Mammary epithelial cell (primary cell): ENCODE data around the gene FKBP15.

Experiments
- CTCF ChIP-seq, 2 donors: IDR thresholded peaks in 1 of 2; conservative IDR thresholded peaks in 1 of 2; 2 replicates each; pipeline ENCODE4 v1.5.1; 2011 to 2012; ENCODE audit warnings: inconsistent platforms in 2 of 2, low read length in 2 of 2, mild to moderate bottlenecking in 2 of 2, control low read depth in 1 of 2, low read depth in 1 of 2; ENCODE audit not compliant: insufficient read depth in 1 of 2; ENCODE audit errors: extremely low read depth in 1 of 2
- EZH2 ChIP-seq: IDR thresholded peaks from 2 replicates; pipeline ENCODE4 v1.6.1; 2012; ENCODE audit warnings: low read length, inconsistent platforms, borderline replicate concordance

GRCh38 chr9:113131689-113132151 is 89.4 kb downstream of the FKBP15 start:
- TF ChIP-seq CTCF (conservative IDR thresholded peaks at IDR 0.05 in 1 of 2, IDR thresholded peaks at IDR 0.05 in 1 of 2; ENCODE audit: extremely low read depth in 1 of 2, insufficient read depth in 1 of 2, low read depth in 1 of 2, low read length in 2 of 2) (no peak), EZH2 (no peak)
